HepG2 (cell line): ENCODE data around the gene PITPNM2. TPM values are rescaled to one million over a fixed set of nuclear protein-coding genes. Genes with fewer than 3 reads are reported as not detected.

Source experiments
- AGO1 ChIP-seq: fragments of 200-400 bp; formaldehyde crosslinking; IDR thresholded peaks from 2 replicates; pipeline ENCODE4 v1.6.1; 2017; ENCODE audit warnings: mild to moderate bottlenecking, low read depth, low read length, moderate library complexity; ENCODE audit not compliant: poor library complexity, severe bottlenecking
- CC2D1A ChIP-seq: sonication (generic); formaldehyde crosslinking; IDR thresholded peaks from 2 replicates; pipeline ENCODE4 v1.8.1; 2023; ENCODE audit warnings: mild to moderate bottlenecking, missing genetic modification reagents
- CEBPB ChIP-seq: IDR thresholded peaks from 2 replicates; pipeline ENCODE4 v1.6.1; 2011; ENCODE audit warnings: low read depth, low read length, improper control_type of control experiment, borderline replicate concordance
- DDIT3 ChIP-seq: sonication (generic); formaldehyde crosslinking; IDR thresholded peaks from 2 replicates; pipeline ENCODE4 v1.4.0; 2020; ENCODE audit warnings: mild to moderate bottlenecking, missing genetic modification reagents
- DMTF1 ChIP-seq: sonication (generic); formaldehyde crosslinking; IDR thresholded peaks from 2 replicates; pipeline ENCODE4 v1.4.0; 2020; ENCODE audit warnings: mild to moderate bottlenecking, missing genetic modification reagents
- DR1 ChIP-seq: sonication (generic); formaldehyde crosslinking; IDR thresholded peaks from 2 replicates; pipeline ENCODE4 v1.8.0; 2021; ENCODE audit warnings: mild to moderate bottlenecking, missing genetic modification reagents, inconsistent platforms
- HOMEZ ChIP-seq: IDR thresholded peaks from 2 replicates; pipeline ENCODE4 v1.6.1; 2016; ENCODE audit warnings: low read depth
- HOXA5 ChIP-seq: sonication (generic); formaldehyde crosslinking; IDR thresholded peaks from 2 replicates; pipeline ENCODE4 v1.4.0; 2020; ENCODE audit warnings: missing genetic modification reagents
- JDP2 ChIP-seq: sonication (generic); formaldehyde crosslinking; IDR thresholded peaks from 2 replicates; pipeline ENCODE4 v1.8.1; 2022; ENCODE audit warnings: missing genetic modification reagents, borderline replicate concordance
- KDM6A ChIP-seq: IDR thresholded peaks from 2 replicates; pipeline ENCODE4 v1.6.1; 2016; ENCODE audit warnings: low read depth
- KMT2A ChIP-seq: sonication (generic); formaldehyde crosslinking; IDR thresholded peaks from 2 replicates; pipeline ENCODE4 v1.4.0; 2020; ENCODE audit warnings: missing genetic modification reagents
- MEIS1 ChIP-seq: sonication (generic); formaldehyde crosslinking; IDR thresholded peaks from 2 replicates; pipeline ENCODE4 v1.9.0; 2021; ENCODE audit warnings: mild to moderate bottlenecking, missing genetic modification reagents, moderate library complexity, borderline replicate concordance
- PRMT3 ChIP-seq: sonication (generic); formaldehyde crosslinking; IDR thresholded peaks from 2 replicates; pipeline ENCODE4 v1.8.1; 2022; ENCODE audit warnings: low read depth, mild to moderate bottlenecking, moderate library complexity, missing genetic modification reagents, borderline replicate concordance
- RCOR2 ChIP-seq: IDR thresholded peaks from 2 replicates; pipeline ENCODE4 v1.6.1; 2016; ENCODE audit warnings: missing biosample characterization, missing genetic modification reagents
- SATB2 ChIP-seq: sonication (generic); formaldehyde crosslinking; IDR thresholded peaks from 2 replicates; pipeline ENCODE4 v1.5.0; 2020; ENCODE audit warnings: missing genetic modification reagents
- THYN1 ChIP-seq: sonication (generic); formaldehyde crosslinking; IDR thresholded peaks from 2 replicates; pipeline ENCODE4 v1.8.1; 2023; ENCODE audit warnings: low read depth, mild to moderate bottlenecking, moderate library complexity, missing genetic modification reagents, borderline replicate concordance
- TOE1 ChIP-seq: sonication (generic); formaldehyde crosslinking; IDR thresholded peaks from 2 replicates; pipeline ENCODE4 v1.4.0; 2020; ENCODE audit warnings: mild to moderate bottlenecking, missing genetic modification reagents
- ZBTB14 ChIP-seq: sonication (generic); formaldehyde crosslinking; IDR thresholded peaks from 2 replicates; pipeline ENCODE4 v1.4.0; 2020; ENCODE audit warnings: missing genetic modification reagents
- ZBTB3 ChIP-seq: sonication (generic); formaldehyde crosslinking; IDR thresholded peaks from 2 replicates; pipeline ENCODE4 v1.4.0; 2020; ENCODE audit warnings: low read depth, mild to moderate bottlenecking, moderate library complexity, missing genetic modification reagents, borderline replicate concordance
- ZNF562 ChIP-seq: sonication (generic); formaldehyde crosslinking; IDR thresholded peaks from 2 replicates; pipeline ENCODE4 v1.8.0; 2022; ENCODE audit warnings: missing genetic modification reagents, borderline replicate concordance
- ZNF781 ChIP-seq: sonication (generic); formaldehyde crosslinking; IDR thresholded peaks from 2 replicates; pipeline ENCODE4 v1.5.1; 2020; ENCODE audit warnings: borderline replicate concordance, mild to moderate bottlenecking, missing genetic modification reagents; ENCODE audit errors: not compliant biosample characterization
- polyA plus RNA-seq, 8 experiments: library from polyadenylated mRNA; depleted of rRNA in 3 of 8; stranded (reverse) in 7 of 8; unstranded in 1 of 8; fragments of >200 nt; fragmentation: Illumina TruSeq in 4 of 8; extraction: Trizol in 4 of 8; gene quantifications; 2 replicates each; pipeline versions ENCODE4 v1.2.1 to v1.2.3, GENCODE V29; 2011 to 2016; ENCODE audit warnings: low read depth in 4 of 8, missing spikeins in 1 of 8, mixed read lengths in 1 of 8; ENCODE audit not compliant: insufficient read depth in 1 of 8
- total RNA-seq, 5 experiments: library from RNA; depleted of rRNA; stranded (reverse); fragments of >200 nt; fragmentation: Illumina TruSeq; extraction: Trizol; gene quantifications; 2 replicates each; pipeline ENCODE4 v1.2.3, GENCODE V29; 2016; ENCODE audit warnings: low read depth in 1 of 5
- TF ChIP-seq, protein P1 (sequence below), 2 experiments: sonication (generic) in 1 of 2; formaldehyde crosslinking in 1 of 2; IDR thresholded peaks; 2 replicates each; pipeline versions ENCODE4 v1.4.0 to v1.6.1; 2018 to 2020; ENCODE audit warnings: missing genetic modification reagents in 2 of 2, borderline replicate concordance in 1 of 2, low read depth in 1 of 2, mild to moderate bottlenecking in 1 of 2, missing biosample characterization in 1 of 2

Gene PITPNM2
- total and polyA plus RNA-seq, 2 of the 13 experiments (the other 11 are each of a cell fraction or from before 2014, with no cell fraction given) = 4.2 to 5.3 TPM

DNA sequence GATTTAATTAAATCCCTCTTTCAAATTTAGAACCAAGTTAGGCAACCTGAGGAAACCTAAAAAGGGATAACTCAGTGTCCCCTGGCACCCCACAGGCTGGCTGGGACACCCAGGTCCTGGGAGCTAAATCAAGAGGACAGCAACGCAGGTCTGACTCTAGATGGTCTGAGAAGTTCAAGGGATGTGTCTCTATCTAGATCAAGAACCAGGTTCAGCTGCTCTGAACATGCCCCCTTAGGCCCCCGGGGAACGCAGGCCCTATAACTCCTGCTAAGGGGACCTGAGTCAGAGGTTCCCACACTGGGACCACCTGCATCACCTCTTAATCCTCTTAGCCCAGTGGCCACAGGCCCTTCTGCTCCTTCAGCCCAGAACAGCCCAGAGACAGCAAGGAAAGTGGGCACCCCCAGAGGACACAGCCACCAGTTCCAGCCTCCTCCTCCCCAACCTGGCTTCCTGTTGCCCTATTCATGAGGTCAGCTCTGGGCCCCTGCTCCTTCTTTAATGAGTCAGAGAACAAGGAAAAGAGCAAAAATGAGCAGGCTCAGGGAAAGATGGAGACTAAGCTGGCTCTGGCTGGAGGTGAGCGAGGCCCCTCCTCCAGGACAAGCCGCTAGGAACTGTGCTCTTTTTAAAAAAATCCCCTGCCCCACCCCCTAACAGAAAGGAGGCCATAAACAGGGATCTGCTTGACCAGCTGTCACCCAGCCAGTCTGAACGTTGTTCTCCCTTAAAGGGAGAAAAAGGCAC, 10.8 kb downstream of the PITPNM2 start (continued):
- no peak for TF ChIP-seq HOXA5
- TF ChIP-seq SATB2 (CRISPR knock-in tag) = no peak
- TF ChIP-seq MEIS1 (CRISPR knock-in tag) = no peak
- no peak for TF ChIP-seq ZNF562
- TF ChIP-seq DR1 = no peak
- no peak for TF ChIP-seq KMT2A (CRISPR knock-in tag)
- TF ChIP-seq ZBTB3 (CRISPR knock-in tag) = peak; percentile 21; the same call in 1 of the 2 replicates
- no peak for TF ChIP-seq CC2D1A (CRISPR knock-in tag)
- TF ChIP-seq TOE1 (CRISPR knock-in tag) = no peak
- 0 out of 2 replicates have a peak, but pooled peaks have one; percentile 4 for TF ChIP-seq KDM6A (CRISPR knock-in tag)
- TF ChIP-seq HOMEZ = no peak
- no peak for TF ChIP-seq AGO1
- TF ChIP-seq RCOR2 = peak; percentile 11; the same call in 1 of the 2 replicates
- TF ChIP-seq, protein P1, sequence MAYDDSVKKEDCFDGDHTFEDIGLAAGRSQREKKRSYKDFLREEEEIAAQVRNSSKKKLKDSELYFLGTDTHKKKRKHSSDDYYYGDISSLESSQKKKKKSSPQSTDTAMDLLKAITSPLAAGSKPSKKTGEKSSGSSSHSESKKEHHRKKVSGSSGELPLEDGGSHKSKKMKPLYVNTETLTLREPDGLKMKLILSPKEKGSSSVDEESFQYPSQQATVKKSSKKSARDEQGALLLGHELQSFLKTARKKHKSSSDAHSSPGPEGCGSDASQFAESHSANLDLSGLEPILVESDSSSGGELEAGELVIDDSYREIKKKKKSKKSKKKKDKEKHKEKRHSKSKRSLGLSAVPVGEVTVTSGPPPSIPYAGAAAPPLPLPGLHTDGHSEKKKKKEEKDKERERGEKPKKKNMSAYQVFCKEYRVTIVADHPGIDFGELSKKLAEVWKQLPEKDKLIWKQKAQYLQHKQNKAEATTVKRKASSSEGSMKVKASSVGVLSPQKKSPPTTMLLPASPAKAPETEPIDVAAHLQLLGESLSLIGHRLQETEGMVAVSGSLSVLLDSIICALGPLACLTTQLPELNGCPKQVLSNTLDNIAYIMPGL (CRISPR knock-in tag; IDR thresholded peaks at IDR 0.05; ENCODE audit: borderline replicate concordance in 1 of 2, low read depth in 1 of 2) = 0 out of 4 replicates have a peak, but pooled peaks of 1 of the 2 experiments have one; percentile 14
- peak; percentile 80; the same call in 1 of the 2 replicates for TF ChIP-seq DMTF1 (CRISPR knock-in tag)
- no peak for TF ChIP-seq CEBPB
- no peak for TF ChIP-seq ZNF781 (CRISPR knock-in tag)
- no peak for TF ChIP-seq PRMT3 (CRISPR knock-in tag)
- TF ChIP-seq THYN1 (CRISPR knock-in tag) = no peak
- TF ChIP-seq ZBTB14 (CRISPR knock-in tag) = no peak
- TF ChIP-seq DDIT3 (CRISPR knock-in tag) = no peak
- TF ChIP-seq JDP2 (CRISPR knock-in tag) = no peak
